Left ventricle myocardium inferior (tissue), 1 donor: ENCODE measurements around the gene ADAM12. TPM values are rescaled to one million over a fixed set of nuclear protein-coding genes. Genes with fewer than 3 reads are reported as not detected.

Source experiments
- DNase-seq: peaks from one replicate; pipeline ENCODE4 v3.0.0-alpha.2; 2020
- H3K27ac ChIP-seq: fragments of 200-600 bp; replicated peaks from 2 replicates; pipeline ENCODE4 v1.8.0; 2021
- H3K27me3 ChIP-seq: fragments of 200-600 bp; 2 replicates; pipeline ENCODE4 v1.8.0; 2021; ENCODE audit warnings: low read depth
- H3K36me3 ChIP-seq: fragments of 200-600 bp; 2 replicates; pipeline ENCODE4 v1.8.0; 2021
- H3K4me1 ChIP-seq: fragments of 200-600 bp; 2 replicates; pipeline ENCODE4 v1.8.0; 2021
- H3K4me3 ChIP-seq: fragments of 200-600 bp; 2 replicates; pipeline ENCODE4 v1.8.0; 2021; ENCODE audit warnings: mild to moderate bottlenecking, moderate library complexity
- H3K9me3 ChIP-seq: fragments of 200-600 bp; replicated peaks from 2 replicates; pipeline ENCODE4 v1.8.0; 2021
- CTCF ChIP-seq: fragments of 200-600 bp; IDR thresholded peaks from 2 replicates; pipeline ENCODE4 v1.8.0; 2021; ENCODE audit warnings: antibody characterized with exemption, mild to moderate bottlenecking, borderline replicate concordance
- intact Hi-C: fragments of 100-400 bp; cut with micrococcal nuclease; formaldehyde crosslinking; loops from one replicate; pipeline ENCODE4 v1.11.0; 2022
- total RNA-seq: library from RNA; stranded (reverse); fragmentation: NEBNext Ultra II Directional; extraction: Animal tissue kit (Norgen Biotek cat#: 25700); gene quantifications from one replicate; pipeline ENCODE4 v1.2.1, GENCODE V29; 2021
- donor health status: DM: no; HTN: yes; CAD: no; lungs with severe emphysema.

The ADAM12 gene
- total RNA-seq, 1 donor from 2014 or later, result 0.27 TPM

- Histone ChIP-seq H3K27ac (no peak overlapping the region), H3K4me1 (no peaks in the 10 kb centered on the region), H3K9me3 (no peaks in the 10 kb centered on the region), H3K36me3 (no peaks in the 10 kb centered on the region), H3K27me3 (no peaks in the 10 kb centered on the region), H3K4me3 (no peak overlapping the region)
- DNase-seq, result no peak
- intact Hi-C loops, result no loop called here
- TF ChIP-seq CTCF, result no peak
These were observed 392.5 kb downstream of the ADAM12 start for GRCh38 chr10:125995726-125996304.

- intact Hi-C loops, result no loop called here
- no peaks in the 10 kb centered on the region for H3K9me3 ChIP-seq
- no peak overlapping the region for H3K4me3 ChIP-seq
- no peak overlapping the region for H3K27ac ChIP-seq
- no peaks in the 10 kb centered on the region for H3K27me3 ChIP-seq
- TF ChIP-seq CTCF, result no peak
- DNase-seq, result no peak
- no peaks in the 10 kb centered on the region for H3K36me3 ChIP-seq
- H3K4me1 ChIP-seq, result no peaks in the 10 kb centered on the region
These were observed 393.7 kb downstream of the ADAM12 start for GRCh38 chr10:125994601-125995000.

- Histone ChIP-seq H3K36me3 (no peaks in the 10 kb centered on the region), H3K4me3 (no peak overlapping the region), H3K27me3 (no peaks in the 10 kb centered on the region), H3K4me1 (no peaks in the 10 kb centered on the region), H3K27ac (no peak overlapping the region), H3K9me3 (no peaks in the 10 kb centered on the region)
- no peak for DNase-seq
- TF ChIP-seq CTCF, result no peak
- intact Hi-C loops, result no loop called here
These were observed 396.0 kb downstream of the ADAM12 start for GRCh38 chr10:125992254-125992653.

GRCh38 chr10:125991392-125991791 lies 396.9 kb downstream of the ADAM12 start:
- no peak overlapping the region for H3K27ac ChIP-seq
- intact Hi-C loops, result no loop called here

GRCh38 chr10:125990974-125991373 lies 397.3 kb downstream of the ADAM12 start:
- DNase-seq, result no peak
- no peak overlapping the region for H3K27ac ChIP-seq
- H3K4me1 ChIP-seq, result no peaks in the 10 kb centered on the region
- no peaks in the 10 kb centered on the region for H3K27me3 ChIP-seq
- H3K4me3 ChIP-seq, result no peak overlapping the region
- intact Hi-C loops, result no loop called here
- H3K36me3 ChIP-seq, result no peaks in the 10 kb centered on the region
- no peak for TF ChIP-seq CTCF
- no peaks in the 10 kb centered on the region for H3K9me3 ChIP-seq

More at GRCh38 chr10:125991392-125991791, 396.9 kb downstream of the ADAM12 start:
- no peak for DNase-seq
- H3K4me1 ChIP-seq, result no peaks in the 10 kb centered on the region
- no peaks in the 10 kb centered on the region for H3K9me3 ChIP-seq
- H3K27me3 ChIP-seq, result no peaks in the 10 kb centered on the region
- no peaks in the 10 kb centered on the region for H3K36me3 ChIP-seq
- no peak overlapping the region for H3K4me3 ChIP-seq
- no peak for TF ChIP-seq CTCF
